Measurements from ENCODE around the gene GMPS.

The GMPS gene

DNA sequence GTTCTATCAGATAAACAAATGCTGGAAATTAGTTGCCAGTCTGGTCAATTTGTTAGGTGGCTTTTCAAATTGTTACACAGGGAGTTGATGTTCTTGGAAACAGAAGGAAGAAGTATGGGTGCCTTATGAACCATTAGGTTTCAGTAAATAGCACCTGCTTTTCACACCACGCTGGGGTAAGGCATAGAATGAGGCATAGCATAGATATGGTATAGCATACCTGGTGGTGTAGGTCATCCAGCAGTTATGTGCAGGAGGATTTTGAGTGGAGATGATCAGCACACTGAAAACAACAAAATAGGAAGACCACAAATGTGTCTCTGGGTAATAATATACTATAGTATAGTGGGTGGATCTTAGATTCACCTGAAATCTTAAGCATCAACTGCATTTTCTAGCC lies 121.4 kb downstream of the GMPS start:
- DNase-seq (ENCODE audit: low read depth in 2 of 3, low spot score in 2 of 3), result no peak

Data from activated CD8-positive, alpha-beta memory T cell treated with anti-CD3 and anti-CD28 coated beads for 48 hours (primary cell).